Measurements from ENCODE around the gene STAT5B. TPM values are rescaled to one million over a fixed set of nuclear protein-coding genes. Genes with fewer than 3 reads are reported as not detected.

Gene STAT5B
- total and polyA plus RNA-seq, 2 of the 13 experiments (the other 11 are each of a cell fraction or from before 2014, with no cell fraction given), result 21.0 to 42.8 TPM

- TF ChIP-seq, protein P1, sequence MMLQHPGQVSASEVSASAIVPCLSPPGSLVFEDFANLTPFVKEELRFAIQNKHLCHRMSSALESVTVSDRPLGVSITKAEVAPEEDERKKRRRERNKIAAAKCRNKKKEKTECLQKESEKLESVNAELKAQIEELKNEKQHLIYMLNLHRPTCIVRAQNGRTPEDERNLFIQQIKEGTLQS (CRISPR knock-in tag; IDR thresholded peaks at IDR 0.05), result peak; percentile 94
- TF ChIP-seq ZNF180 (CRISPR knock-in tag; IDR thresholded peaks at IDR 0.05; ENCODE audit: borderline replicate concordance, low read depth), result no peak
- TF ChIP-seq, protein P2, sequence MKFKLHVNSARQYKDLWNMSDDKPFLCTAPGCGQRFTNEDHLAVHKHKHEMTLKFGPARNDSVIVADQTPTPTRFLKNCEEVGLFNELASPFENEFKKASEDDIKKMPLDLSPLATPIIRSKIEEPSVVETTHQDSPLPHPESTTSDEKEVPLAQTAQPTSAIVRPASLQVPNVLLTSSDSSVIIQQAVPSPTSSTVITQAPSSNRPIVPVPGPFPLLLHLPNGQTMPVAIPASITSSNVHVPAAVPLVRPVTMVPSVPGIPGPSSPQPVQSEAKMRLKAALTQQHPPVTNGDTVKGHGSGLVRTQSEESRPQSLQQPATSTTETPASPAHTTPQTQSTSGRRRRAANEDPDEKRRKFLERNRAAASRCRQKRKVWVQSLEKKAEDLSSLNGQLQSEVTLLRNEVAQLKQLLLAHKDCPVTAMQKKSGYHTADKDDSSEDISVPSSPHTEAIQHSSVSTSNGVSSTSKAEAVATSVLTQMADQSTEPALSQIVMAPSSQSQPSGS (CRISPR knock-in tag; IDR thresholded peaks at IDR 0.05), result no peak
- TF ChIP-seq HNF4G (IDR thresholded peaks at IDR 0.05; ENCODE audit: borderline replicate concordance, low read depth, low read length), result peak; percentile 41; the same call in 1 of the 2 replicates
- TF ChIP-seq HNF4G (CRISPR knock-in tag; IDR thresholded peaks at IDR 0.05; ENCODE audit: borderline replicate concordance, low read depth), result peak; percentile 50; the same call in 1 of the 2 replicates
- no peak for TF ChIP-seq HMG20B (CRISPR knock-in tag; conservative IDR thresholded peaks at IDR 0.05)
- TF ChIP-seq SALL2 (CRISPR knock-in tag; IDR thresholded peaks at IDR 0.05), result no peak
- TF ChIP-seq FOXA3 (CRISPR knock-in tag; IDR thresholded peaks at IDR 0.05), result no peak; the same call in 1 of the 2 replicates
- TF ChIP-seq, protein P3, sequence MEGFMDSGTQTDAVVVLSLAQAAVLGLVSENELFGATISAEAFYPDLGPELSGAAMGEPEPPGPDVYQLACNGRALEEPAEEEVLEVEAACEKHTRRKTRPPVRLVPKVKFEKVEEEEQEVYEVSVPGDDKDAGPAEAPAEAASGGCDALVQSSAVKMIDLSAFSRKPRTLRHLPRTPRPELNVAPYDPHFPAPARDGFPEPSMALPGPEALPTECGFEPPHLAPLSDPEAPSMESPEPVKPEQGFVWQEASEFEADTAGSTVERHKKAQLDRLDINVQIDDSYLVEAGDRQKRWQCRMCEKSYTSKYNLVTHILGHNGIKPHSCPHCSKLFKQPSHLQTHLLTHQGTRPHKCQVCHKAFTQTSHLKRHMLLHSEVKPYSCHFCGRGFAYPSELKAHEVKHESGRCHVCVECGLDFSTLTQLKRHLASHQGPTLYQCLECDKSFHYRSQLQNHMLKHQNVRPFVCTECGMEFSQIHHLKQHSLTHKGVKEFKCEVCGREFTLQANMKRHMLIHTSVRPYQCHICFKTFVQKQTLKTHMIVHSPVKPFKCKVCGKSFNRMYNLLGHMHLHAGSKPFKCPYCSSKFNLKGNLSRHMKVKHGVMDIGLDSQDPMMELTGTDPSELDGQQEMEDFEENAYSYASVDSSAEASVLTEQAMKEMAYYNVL (CRISPR knock-in tag; IDR thresholded peaks at IDR 0.05; ENCODE audit: borderline replicate concordance), result peak; percentile 67
- TF ChIP-seq ZNF484 (CRISPR knock-in tag; IDR thresholded peaks at IDR 0.05; ENCODE audit: borderline replicate concordance, low read depth), result no peak
- TF ChIP-seq ZNF296 (CRISPR knock-in tag; conservative IDR thresholded peaks at IDR 0.05), result no peak
- TF ChIP-seq KDM1A (CRISPR knock-in tag; IDR thresholded peaks at IDR 0.05), result peak; percentile 84
- peak; percentile 31; the same call in 1 of the 2 replicates for TF ChIP-seq IRF2 (CRISPR knock-in tag; IDR thresholded peaks at IDR 0.05)
- no peak for TF ChIP-seq HOXA7 (CRISPR knock-in tag; IDR thresholded peaks at IDR 0.05)
- no peak for TF ChIP-seq ZNF720 (CRISPR knock-in tag; IDR thresholded peaks at IDR 0.05)
- TF ChIP-seq, protein P4, sequence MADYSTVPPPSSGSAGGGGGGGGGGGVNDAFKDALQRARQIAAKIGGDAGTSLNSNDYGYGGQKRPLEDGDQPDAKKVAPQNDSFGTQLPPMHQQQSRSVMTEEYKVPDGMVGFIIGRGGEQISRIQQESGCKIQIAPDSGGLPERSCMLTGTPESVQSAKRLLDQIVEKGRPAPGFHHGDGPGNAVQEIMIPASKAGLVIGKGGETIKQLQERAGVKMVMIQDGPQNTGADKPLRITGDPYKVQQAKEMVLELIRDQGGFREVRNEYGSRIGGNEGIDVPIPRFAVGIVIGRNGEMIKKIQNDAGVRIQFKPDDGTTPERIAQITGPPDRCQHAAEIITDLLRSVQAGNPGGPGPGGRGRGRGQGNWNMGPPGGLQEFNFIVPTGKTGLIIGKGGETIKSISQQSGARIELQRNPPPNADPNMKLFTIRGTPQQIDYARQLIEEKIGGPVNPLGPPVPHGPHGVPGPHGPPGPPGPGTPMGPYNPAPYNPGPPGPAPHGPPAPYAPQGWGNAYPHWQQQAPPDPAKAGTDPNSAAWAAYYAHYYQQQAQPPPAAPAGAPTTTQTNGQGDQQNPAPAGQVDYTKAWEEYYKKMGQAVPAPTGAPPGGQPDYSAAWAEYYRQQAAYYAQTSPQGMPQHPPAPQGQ (CRISPR knock-in tag; IDR thresholded peaks at IDR 0.05; ENCODE audit: borderline replicate concordance), result no peak
- TF ChIP-seq ZFP90 (CRISPR knock-in tag; IDR thresholded peaks at IDR 0.05; ENCODE audit: borderline replicate concordance), result no peak
- TF ChIP-seq, protein P5, sequence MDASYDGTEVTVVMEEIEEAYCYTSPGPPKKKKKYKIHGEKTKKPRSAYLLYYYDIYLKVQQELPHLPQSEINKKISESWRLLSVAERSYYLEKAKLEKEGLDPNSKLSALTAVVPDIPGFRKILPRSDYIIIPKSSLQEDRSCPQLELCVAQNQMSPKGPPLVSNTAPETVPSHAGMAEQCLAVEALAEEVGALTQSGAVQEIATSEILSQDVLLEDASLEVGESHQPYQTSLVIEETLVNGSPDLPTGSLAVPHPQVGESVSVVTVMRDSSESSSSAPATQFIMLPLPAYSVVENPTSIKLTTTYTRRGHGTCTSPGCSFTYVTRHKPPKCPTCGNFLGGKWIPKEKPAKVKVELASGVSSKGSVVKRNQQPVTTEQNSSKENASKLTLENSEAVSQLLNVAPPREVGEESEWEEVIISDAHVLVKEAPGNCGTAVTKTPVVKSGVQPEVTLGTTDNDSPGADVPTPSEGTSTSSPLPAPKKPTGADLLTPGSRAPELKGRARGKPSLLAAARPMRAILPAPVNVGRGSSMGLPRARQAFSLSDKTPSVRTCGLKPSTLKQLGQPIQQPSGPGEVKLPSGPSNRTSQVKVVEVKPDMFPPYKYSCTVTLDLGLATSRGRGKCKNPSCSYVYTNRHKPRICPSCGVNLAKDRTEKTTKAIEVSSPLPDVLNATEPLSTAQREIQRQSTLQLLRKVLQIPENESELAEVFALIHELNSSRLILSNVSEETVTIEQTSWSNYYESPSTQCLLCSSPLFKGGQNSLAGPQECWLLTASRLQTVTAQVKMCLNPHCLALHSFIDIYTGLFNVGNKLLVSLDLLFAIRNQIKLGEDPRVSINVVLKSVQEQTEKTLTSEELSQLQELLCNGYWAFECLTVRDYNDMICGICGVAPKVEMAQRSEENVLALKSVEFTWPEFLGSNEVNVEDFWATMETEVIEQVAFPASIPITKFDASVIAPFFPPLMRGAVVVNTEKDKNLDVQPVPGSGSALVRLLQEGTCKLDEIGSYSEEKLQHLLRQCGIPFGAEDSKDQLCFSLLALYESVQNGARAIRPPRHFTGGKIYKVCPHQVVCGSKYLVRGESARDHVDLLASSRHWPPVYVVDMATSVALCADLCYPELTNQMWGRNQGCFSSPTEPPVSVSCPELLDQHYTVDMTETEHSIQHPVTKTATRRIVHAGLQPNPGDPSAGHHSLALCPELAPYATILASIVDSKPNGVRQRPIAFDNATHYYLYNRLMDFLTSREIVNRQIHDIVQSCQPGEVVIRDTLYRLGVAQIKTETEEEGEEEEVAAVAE (CRISPR knock-in tag; IDR thresholded peaks at IDR 0.05; ENCODE audit: borderline replicate concordance), result no peak
- no peak for TF ChIP-seq KLF16 (CRISPR knock-in tag; IDR thresholded peaks at IDR 0.05)
Observed at GRCh38 chr17:42182927-42183734, 93.1 kb downstream of the STAT5B start (continued).
